AG10803 (cell line): ENCODE measurements around the gene PPP2R3A.
"Not testable (repeated sequence)": the region's sequence is repeated elsewhere in the genome, so short reads cannot be mapped to it uniquely, and the experiment has no call there.

Source experiments
- DNase-seq: peaks from one replicate; pipeline ENCODE4 v3.0.0; 2010; ENCODE audit warnings: low read depth
- H3K4me3 ChIP-seq: 2 replicates; pipeline ENCODE4 v1.5.1; 2011; ENCODE audit warnings: mild to moderate bottlenecking, low read length, control low read depth
- CTCF ChIP-seq: conservative IDR thresholded peaks from 2 replicates; pipeline ENCODE4 v1.5.1; 2011; ENCODE audit warnings: mild to moderate bottlenecking, low read length, control low read depth, inconsistent platforms

Gene PPP2R3A

GRCh38 chr3:136141891-136142290, 176.4 kb downstream of the PPP2R3A start:
- H3K4me3 ChIP-seq, result no peak overlapping the region
- peak; percentile 15 for DNase-seq
- no peak for TF ChIP-seq CTCF

DNA sequence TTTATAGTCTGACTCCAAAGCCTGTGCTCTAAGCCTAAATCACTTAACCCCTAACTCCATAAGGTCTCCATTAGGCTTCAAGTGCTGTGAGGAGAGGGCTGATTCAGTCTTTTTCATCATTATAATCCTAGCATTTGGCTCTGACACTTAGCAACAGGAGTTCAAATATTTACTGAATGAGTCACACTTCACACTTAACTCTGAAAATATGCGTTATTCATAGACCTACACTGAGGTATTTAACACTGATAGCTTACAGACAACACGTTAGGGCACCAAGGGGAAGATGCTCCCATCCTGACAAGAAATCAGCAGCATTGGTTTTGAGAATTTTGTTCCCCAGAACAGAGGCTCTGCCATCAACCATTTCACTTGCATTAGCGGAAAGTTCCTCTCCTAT, 177.1 kb downstream of the PPP2R3A start:
- H3K4me3 ChIP-seq, result no peak overlapping the region
- TF ChIP-seq CTCF, result no peak
- DNase-seq, result peak; percentile 94

DNA sequence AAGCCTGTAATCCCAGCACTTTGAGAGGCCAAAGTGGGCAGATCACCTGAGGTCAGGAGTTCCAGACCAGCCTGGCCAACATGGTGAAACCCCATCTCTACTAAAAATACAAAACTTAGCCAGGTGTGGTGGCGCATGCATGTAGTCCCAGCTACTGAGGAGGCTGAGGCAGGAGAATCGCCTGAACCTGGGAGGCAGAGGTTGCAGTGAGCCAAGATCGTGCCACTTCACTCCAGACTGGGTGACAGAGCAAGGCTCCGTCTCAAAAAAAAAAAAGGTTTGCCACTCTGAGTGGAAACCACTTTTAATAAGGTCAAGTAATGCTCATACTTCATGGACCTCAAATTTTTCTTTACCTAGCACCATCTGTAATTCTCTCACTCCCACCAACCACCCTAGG, 178.9 kb downstream of the PPP2R3A start:
- not testable (repeated sequence) for H3K4me3 ChIP-seq, DNase-seq

GRCh38 chr3:136146981-136147729, 181.6 kb downstream of the PPP2R3A start:
- no peak for TF ChIP-seq CTCF
- no peak overlapping the region for H3K4me3 ChIP-seq
- peak; percentile 16 for DNase-seq

DNA sequence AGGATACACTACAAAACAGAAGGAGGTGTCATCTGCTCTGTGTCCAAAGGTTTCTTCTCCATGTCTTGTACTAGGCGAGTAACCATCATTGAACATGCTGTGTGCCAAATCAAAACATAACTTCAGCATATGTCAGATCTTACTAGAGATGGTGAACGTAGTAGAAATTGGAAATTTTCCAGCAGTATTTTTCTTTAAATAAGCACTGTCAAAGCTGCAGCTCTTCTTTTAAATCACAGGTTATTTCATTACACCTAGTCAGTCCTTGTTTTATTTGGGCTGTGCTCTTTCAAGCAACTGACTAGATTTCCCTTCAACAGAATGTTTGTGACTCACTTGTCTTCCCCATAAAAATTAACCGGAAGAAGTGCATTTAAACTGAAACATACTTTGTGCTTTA, 184.1 kb downstream of the PPP2R3A start:
- peak; percentile 29 for DNase-seq
- no peak overlapping the region for H3K4me3 ChIP-seq
- no peak for TF ChIP-seq CTCF

DNA sequence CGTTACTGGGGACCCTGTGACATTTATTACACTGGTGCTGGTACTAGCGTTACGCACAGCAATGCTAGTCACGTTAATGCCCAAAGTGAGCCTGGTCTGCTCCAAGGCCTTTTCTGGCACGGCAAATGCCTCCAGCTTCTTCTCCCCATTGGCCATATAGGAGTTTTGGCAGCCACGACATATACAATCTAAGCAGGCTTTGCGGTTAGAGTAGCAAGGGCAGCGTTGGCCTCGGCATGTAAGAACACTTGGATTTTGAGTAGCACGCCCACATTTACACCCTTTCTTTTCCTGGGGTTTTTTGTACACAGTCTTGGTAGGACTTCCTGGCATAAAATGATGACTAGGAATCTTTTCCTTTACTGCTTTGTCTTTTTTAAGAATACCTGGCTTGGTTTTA, 185.7 kb downstream of the PPP2R3A start:
- TF ChIP-seq CTCF, result no peak
- no peak overlapping the region for H3K4me3 ChIP-seq
- DNase-seq, result no peak

DNA sequence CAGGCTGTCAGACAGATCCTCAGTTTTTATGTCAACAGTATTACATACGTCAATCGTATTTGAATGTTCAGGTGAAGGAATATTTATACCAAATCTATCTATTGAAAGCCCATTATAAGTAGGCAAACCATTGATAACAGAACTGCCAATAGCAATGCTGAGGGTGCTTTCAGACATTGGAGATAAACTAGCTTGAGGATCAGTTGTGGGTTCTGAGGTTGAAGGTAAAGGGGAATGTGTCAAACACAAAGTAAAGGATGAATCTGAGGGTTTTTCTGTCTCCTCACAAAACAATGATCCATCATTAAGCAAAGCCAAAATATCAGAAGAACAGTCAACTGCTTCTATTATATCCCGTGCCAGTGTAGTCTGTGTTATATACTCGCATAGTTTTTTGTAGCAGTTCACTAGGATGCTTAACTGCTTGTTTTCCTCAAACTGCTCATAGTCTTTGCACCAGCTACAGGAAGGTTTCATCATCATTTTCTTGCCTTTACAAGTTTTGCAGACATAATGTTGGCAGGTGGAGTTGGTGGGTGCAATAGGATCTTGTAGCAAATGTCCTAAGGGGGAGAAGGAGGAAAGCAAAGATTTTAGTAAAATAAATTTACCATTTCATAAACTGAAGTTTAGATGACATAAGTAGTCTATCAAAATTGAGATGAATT, 186.8 kb downstream of the PPP2R3A start:
- H3K4me3 ChIP-seq, result no peak overlapping the region
- no peak for TF ChIP-seq CTCF
- DNase-seq, result peak; percentile 20
